ENCODE results near the gene TDG.
"Not testable (repeated sequence)": the region's sequence is repeated elsewhere in the genome, so short reads cannot be mapped to it uniquely, and the experiment has no call there.

TDG gene

DNA sequence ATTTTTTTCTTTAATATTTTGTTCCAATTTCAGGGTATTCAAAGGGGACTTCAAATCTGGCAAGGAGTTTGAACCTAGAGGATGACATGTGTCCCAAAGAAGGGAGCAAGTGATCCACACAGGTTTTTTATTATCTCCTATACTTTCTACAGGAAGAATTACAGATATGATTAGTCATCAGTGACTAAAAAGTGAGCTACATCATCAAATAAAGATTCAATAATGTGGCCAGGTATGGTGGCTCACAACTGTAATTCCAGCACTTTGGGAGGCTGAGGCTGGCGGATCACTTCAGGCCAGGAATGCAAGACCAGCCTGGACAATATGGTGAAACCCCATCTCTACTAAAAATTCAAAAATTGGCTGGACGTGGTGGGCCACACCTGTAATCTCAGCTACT is 60.1 kb downstream of the TDG start:
- no peak for DNase-seq

DNA sequence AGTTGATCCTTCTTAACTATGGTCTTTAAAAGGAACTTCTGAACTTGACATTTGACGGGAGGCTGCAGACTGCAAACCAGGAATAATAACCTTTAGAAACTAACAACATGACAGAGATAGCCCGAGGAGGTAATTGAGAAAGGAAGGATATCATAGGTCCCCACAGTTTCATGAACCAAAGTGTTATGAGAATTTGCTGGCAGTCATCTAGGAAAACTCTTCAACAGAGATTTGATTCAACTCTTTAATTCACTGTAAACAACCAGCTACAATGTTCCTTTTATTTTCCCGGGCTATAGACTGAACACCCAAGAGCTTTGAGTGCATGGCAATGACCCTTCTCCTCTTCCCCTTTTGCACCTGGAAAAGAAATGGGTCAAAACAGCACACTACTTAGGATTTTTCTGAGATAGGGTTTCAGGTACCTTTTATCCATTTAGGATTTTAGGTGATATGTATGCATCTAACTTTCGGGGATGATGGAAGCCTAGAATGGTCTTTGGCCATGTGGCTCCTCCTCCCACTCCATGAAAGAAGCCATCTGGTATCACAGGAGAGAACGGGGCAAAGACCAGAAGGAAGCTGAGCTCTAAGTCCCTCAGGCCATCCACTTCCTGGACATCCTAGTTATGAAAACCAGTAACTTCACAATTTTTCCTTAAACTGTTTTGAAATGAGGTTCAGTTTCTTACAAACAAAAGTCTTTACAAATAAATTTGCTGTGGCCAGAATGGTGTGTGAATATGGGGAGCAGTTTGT is 61.3 kb downstream of the TDG start:
- no peak for DNase-seq

DNA sequence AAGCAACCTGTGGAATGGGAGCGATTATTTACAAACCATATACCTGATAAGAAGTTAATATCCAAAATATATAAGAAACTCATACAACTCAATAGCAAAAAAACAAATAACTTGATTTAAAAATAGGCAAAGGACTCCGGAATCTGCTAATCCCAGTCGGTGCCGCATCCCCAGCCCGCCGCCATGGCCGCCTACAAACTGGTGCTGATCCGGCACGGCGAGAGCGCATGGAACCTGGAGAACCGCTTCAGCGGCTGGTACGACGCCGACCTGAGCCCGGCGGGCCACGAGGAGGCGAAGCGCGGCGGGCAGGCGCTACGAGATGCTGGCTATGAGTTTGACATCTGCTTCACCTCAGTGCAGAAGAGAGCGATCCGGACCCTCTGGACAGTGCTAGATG is 64.9 kb downstream of the TDG start:
- not testable (repeated sequence) for DNase-seq

DNA sequence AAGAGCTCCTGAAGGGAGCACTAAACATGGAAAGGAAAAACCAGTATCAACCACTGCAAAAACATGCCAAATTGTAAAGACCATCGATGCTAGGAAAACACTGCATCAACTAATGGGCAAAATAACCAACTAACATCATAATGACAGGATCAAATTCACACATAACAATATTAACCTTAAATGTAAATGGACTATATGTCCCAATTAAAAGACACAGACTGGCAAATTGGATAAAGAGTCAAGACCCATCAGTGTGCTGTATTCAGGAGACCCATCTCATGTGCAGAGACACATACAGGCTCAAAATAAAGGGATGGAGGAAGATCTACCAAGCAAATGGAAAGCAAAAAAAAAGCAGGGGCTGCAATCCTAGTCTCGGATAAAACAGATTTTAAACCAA is 70.5 kb downstream of the TDG start:
- DNase-seq: not testable (repeated sequence)

All from SHP77 treated with DMSO at 0.1 percent for 48 hours (cell line).